Stimulated activated CD4-positive, alpha-beta T cell treated with anti-CD3 and anti-CD28 coated beads, Interleukin-15, amount 100 ng/mL, for 24 hours (primary cell): ENCODE data around the gene KRTAP1-4.
"Not testable (repeated sequence)": the region's sequence is repeated elsewhere in the genome, so short reads cannot be mapped to it uniquely, and the experiment has no call there.

Experiments
- DNase-seq: peaks from one replicate; pipeline ENCODE4 v3.0.0-alpha.2; 2020

The KRTAP1-4 gene, protein sequence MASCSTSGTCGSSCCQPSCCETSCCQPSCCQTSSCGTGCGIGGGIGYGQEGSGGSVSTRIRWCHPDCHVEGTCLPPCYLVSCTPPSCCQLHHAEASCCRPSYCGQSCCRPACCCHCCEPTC

DNA sequence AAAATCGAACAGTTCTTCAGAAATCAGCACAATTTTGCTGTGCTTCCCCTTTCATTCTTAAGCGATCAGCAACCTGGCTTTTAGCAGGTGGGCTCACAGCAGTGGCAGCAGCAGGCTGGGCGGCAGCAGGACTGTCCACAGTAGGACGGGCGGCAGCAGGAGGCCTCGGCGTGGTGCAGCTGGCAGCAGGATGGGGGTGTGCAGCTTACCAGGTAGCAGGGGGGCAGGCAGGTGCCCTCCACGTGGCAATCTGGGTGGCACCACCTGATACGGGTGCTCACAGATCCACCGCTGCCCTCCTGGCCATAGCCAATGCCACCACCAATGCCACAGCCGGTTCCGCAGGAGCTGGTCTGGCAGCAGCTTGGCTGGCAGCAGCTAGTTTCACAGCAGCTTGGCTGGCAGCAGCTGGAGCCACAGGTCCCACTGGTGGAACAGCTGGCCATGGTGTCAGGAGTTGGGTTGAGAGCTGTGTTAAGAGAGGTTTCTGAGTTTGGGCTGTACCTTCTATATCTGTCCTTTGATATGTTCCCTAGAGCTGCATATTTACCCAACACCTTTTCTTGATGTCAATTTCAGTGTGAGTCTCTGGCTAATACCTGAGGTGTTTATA is at the start of gene KRTAP1-4:
Gene KRTAP1-4 (minus strand): TSS at position 563 of the 613 bp plus-strand sequence. CDS start 117 bp downstream, at position 446.
- no peak for DNase-seq

DNA sequence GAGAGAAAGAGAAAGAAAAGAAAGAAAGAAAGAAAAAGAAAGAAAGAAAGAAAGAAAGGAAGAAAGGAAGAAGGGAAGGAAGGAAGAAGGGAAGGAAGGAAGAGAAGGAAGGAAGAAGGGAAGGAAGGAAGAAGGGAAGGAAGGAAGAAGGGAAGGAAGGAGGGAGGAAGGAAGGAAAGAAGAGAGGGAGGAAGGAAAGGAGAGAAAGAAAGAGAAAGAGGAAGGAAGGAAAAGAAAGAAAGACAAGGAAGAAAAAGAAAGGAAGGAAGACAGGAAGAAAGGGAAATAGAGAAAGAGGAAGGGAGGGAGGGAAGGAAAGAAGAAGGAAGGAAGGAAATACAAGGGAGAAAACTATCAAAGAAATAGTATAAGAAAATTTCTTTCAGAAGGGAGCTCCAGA is 46.8 kb upstream of the KRTAP1-4 start:
- DNase-seq: no peak

DNA sequence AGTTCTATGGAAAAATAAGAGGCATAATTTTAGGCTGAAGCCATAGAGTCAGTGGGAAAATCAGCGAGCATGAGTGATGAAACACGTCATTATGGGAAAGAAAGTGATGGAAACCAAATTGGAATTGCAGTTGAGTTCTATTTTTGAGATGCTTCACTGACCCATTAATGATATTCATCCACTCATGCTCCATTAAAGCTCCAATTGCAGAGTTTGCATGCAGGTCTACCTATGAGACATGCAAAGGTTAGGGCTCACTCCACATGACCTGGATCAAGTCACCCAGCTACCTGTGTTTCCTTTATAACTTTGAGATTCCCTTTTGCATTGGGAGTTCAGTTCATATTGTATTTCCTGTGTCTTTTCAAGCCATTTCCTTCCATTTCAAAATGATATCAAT is 43.7 kb upstream of the KRTAP1-4 start:
- DNase-seq: no peak

DNA sequence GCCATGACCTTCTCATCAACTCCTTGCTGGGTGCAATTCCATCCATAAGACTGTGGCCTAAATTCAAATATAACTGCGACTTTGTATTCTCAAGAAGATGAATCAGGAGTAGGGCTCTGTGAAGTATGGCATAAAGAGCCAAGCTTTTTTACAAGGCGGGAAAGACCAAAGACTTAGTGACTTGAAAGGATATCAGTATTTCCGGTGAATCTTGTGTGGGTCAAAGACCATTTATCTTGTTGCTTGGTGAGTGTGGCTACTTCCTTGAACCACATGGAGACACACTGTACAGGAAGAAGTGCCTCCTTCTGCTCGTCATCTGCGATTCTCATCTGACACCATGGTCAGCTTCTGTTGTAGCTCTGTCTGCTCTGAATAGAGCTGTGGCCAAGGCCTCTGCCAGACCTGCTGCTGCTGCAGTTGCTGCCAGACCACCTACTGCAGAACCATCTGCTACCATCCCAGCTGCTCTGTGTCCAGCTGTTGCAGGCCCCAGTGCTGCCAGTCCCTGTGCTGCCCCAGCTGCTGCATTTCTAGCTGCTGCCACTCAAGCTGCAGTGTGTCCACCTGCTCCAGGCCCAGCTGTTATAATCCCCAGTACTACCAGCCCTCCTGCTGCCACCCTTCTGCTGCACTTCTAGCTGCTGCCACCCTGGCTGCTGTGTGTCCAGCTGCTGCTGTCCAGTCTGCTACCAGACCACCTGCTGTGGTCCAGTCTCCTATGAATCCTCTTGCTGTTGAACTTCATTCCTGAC is 41.8 kb upstream of the KRTAP1-4 start:
- DNase-seq: no peak

DNA sequence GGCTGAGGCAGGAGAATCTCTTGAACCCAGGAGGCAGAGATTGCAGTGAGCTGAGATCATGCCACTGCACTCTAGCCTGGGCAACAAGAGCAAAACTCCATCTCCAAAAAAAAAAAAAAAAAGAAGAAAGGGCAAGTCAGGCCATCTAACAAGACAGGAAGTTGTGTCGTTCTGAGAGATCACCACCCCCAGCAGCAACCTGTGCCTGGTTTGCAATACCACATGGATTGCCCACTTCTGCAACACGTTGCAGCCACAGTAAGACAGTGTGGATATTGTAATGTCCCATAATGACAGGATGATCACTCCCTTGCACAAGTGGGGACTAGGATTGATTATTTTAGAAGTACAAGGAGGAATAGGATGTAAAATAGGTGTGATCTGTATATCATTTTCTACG is 39.0 kb upstream of the KRTAP1-4 start:
- DNase-seq: no peak

DNA sequence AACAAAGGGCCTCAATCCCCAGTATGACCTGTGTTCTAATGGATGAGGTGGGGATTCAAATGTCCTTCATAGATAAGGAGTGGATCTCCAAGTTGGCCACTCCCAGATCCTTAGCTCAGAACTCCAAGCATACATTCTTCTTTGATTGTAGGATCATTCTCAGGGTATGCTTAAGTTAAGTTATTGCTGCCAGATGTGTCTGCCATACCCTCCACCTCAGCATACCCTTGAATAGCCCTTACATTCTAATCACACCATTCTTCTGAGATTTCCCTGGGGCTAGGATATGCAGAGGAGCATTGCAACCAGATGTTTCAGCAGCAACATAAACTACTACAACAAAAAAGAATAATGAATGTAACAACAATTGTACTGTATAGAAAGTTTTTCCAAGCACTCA is 37.3 kb upstream of the KRTAP1-4 start:
- DNase-seq: no peak

DNA sequence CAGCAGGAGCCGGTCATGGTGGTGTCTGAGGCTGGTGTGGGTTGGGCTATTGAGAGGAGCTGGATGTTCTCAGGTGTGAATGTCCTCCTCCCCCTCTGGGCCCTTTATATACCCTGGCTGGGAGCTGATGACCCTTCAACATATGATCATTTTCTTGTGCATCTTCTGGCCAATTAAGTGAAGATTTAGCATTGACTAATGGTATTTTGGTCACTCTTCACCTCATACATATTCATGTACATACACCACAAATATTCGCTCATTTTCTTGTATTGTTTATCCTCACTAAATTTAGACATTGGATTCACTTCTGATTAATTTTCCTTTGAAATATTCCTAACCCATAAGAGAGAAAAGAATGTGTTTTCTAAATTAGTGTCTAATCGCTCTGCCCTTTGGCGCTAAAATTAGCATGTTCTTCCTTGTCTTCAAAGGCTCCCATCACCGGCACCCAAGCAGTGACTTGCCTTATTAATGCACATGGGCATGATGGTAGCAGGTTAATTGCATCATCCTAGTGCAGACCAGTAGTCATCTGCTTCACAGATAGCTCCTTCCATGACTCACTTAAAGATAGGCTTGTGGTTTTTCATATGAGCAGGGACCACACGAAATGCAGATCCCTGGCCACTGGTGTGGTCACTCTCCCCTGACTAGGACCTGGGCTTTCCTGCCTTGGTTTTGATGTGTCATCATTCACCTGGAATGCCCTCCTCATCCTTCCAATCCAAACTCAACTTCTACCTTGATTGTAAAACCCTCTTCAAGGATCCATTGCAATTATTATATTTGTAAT is 36.0 kb upstream of the KRTAP1-4 start, which contains the start of gene KRTAP2-4:
Gene KRTAP2-4 (minus strand): TSS at position 51 of the 796 bp plus-strand sequence. CDS start 34 bp downstream, at position 17.
- no peak for DNase-seq

DNA sequence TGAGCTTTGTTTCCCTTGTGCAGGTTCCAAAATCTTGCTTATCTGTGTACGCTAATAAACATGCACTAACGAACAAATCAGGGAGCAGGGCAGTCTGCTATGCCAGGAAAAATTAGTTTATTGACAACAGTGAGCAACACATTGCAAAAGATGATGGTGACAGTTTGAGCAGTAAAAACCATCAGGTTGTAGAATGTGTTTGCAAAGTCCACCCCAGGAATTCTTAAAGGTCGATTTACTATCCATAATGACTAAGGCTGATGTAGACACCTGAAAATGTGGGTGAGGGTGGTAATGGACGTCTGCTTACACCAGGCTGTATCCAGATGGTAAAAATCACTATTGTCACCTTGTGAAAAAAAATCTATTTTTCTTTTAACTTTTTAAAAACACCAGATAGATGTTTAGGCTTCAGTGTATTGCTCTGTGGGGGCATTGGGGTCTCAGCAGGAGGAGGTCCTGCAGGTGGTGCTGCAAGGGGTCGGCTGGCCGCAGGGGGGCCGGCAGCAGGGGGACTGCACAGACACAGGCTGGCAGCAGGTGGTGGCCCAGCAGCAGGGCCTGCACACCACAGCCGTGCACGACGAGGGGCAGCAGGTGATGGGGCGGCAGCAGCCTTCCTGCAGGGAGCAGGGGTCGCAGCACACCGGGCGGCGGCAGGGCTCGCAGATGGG is 35.2 kb upstream of the KRTAP1-4 start:
- DNase-seq: not testable (repeated sequence)

DNA sequence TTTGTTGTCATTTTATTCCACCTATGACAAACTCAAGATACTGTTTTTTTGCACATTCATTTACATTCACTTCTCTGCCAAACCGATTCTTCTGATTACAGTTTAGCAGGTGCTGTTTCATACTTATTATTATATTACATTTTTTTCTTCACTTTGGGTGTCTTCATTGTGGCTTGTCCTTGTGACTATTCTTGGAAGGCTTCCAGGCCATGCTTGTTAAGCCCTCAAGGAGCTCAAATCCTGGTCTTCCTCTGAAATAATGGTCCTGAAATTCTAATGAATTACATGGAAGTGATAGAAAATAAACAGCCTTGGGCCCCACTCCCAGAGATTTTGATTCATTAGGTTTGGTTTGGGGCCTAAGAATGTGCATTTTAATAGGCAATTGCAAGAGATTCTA is 34.3 kb upstream of the KRTAP1-4 start:
- no peak for DNase-seq

DNA sequence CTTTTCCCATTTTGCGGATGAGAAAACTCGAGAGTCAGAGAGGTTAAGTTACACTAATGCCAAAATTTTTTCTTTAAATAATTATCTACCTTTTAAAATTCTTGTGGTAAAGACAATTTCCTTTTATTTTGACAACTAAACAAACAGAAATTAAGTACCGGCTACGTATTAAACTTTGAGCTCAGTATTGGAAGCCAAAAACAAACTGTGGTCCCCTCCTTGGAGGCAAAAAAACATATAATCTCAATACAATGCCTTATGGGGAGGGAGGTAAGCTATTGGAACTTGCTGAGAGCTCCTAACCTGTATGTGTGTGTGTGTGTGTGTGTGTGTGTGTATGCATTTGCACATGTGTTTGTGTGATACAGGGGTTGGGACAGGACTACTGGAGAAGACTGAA is 33.5 kb upstream of the KRTAP1-4 start:
- no peak for DNase-seq

DNA sequence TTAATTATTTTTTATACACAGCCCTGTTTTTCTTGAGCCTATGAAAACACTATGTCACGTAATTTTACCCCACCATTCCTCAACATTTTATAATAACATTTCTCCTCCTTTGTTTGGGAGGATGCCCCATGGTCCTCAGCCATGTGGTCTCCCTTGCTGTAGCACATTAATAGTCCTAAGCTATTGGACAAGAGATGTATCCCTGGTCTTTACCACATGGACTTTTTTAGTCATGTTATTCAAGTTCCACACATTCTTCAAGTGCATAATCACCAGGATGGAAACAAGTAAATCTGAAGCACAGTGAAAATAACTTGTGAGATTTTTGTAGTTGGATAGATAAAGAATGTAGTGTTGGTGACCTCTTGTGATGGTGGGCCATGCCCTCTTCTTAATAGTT is 32.0 kb upstream of the KRTAP1-4 start:
- no peak for DNase-seq

DNA sequence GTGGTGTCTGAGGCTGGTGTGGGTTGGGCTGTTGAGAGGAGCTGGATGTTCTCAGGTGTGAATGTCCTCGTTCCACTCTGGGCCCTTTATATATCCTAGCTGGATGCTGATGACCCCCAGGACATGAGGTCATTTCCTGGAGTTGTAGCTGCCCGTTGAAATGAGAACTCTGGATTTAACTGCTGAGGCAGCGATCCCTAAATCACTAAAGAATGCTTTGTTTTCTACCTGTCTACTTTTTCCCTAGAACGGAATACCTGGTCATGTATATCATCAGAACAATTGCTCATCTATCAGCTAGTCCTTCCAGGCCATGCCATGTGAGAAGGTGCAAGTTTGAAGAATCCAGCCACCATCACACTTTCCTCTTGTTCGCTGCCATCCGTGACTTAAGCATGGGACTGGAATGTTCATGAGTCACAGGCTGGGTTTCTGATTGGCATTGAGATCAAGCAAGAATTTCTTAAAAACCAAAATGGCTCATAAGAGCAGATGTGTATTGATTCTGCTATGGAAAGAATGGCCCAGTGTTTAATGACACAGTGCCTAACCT is 30.1 kb upstream of the KRTAP1-4 start, which contains the start of gene KRTAP2-3:
Gene KRTAP2-3 (minus strand): TSS at position 63 of the 553 bp plus-strand sequence. CDS start 64 bp downstream, outside the sequence.
- no peak for DNase-seq

DNA sequence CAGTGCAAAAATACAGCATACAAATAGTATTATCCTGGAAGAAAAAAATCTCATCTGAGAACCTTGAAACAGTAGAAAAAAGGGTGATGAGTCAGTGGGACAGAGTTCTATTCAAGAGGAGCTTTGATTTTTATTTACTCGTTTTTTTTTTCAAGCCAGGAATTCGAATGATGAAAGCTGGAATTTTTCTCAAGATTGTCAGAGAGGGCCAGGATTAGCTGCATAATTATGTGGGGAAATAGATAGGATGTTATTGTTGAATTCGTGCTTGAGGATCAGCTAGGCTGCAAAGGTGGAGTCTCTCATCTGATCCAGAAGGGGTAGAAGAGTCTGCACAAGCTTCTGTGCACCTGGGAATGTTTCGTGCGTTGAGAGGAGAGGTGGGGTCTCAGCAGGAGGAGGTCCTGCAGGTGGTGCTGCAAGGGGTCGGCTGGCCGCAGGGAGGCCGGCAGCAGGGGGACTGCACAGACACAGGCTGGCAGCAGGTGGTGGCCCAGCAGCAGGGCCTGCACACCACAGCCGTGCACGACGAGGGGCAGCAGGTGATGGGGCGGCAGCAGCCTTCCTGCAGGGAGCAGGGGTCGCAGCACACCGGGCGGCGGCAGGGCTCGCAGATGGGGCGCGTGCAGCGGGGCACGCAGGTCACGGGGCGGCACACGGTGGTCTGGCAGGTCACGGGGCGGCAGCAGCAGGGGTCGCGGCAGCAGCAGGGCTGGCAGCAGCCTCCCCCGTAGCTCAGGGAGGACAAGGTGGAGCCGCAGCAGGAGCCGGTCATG is 29.5 kb upstream of the KRTAP1-4 start:
- not testable (repeated sequence) for DNase-seq

DNA sequence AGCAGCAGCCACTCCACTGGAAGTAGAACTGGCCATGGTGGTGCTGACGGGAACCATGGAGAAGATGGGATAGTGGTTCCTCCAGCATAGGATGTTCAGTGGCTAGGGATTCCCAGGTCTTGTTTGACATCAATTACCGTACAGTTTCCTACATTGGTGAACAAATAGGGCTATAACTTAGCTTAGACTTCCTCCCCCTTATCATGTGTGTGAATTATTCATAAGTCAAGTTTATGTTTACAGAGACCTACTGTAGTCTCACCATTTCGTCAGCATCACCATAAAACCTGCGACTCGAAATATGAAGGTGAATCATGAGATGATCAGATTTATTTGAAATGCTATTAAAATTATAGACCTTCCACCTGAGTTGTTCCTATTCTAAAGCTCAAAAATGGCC is 28.7 kb upstream of the KRTAP1-4 start:
- no peak for DNase-seq

DNA sequence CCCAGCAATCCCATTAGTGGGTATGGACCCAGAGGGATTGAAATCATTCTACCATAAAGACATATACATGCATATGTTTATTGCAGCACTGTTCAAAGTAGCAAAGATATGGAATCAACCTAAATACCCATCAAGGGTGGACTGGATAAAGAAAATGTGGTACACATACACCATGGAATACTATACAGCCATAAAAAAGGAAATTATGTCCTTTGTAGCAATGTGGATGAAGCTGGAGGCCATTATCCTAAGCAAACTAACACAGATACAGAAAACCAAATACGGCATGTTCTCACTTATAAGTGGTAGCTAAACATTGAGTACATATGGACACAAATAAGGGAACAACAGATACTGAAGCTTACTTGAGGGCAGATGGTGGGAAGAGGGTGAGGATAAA is 27.6 kb upstream of the KRTAP1-4 start:
- DNase-seq: no peak

DNA sequence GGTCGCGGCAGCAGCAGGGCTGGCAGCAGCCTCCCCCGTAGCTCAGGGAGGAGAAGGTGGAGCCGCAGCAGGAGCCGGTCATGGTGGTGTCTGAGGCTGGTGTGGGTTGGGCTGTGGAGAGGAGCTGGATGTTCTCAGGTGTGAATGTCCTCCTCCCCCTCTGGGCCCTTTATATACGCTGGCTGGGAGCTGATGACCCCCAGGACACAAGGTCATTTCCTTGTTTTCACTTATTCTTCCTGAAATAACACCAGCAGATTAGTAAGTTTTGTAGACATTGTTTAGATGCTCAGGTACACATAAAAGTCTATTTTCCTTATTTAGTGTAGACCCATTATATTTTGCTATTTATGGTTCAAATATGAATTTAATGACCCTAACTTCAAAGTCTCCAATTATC is 25.1 kb upstream of the KRTAP1-4 start, which contains the start of gene KRTAP2-2:
Gene KRTAP2-2 (minus strand): TSS at position 101 of the 400 bp plus-strand sequence. CDS start 19 bp downstream, at position 82.
- not testable (repeated sequence) for DNase-seq

DNA sequence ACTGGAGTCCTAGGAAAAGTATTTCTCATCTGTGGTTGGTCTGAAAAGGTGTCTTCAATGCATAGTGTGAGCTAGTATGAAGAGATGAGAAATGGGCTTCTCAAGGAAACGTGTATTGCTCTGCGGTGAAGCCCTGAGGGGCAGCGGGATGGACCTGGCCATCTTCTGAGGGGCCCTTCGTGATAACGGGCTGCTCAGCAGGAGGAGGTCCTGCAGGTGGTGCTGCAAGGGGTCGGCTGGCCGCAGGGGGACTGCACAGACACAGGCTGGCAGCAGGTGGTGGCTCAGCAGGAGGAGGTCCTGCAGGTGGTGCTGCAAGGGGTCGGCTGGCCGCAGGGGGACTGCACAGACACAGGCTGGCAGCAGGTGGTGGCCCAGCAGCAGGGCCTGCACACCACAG is 24.6 kb upstream of the KRTAP1-4 start:
- not testable (repeated sequence) for DNase-seq

DNA sequence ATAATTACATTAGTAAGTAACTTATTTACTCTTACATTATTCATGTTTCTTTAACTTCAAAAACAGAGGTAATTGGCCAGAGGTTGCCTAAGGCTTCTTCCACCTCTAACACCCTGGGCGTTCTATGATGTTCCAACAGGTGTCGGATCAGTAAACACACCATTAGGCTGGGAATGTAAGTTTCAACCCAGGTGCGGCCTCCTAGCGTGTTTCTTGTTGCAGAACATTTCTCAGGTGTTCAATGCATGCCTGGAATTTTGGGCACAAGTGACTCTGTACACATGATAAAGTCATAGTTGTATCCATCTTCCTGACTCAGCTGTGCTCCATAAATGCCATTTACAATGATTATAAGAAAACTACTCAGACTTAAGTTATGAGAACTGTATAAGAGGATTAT is 24.0 kb upstream of the KRTAP1-4 start:
- DNase-seq: no peak

DNA sequence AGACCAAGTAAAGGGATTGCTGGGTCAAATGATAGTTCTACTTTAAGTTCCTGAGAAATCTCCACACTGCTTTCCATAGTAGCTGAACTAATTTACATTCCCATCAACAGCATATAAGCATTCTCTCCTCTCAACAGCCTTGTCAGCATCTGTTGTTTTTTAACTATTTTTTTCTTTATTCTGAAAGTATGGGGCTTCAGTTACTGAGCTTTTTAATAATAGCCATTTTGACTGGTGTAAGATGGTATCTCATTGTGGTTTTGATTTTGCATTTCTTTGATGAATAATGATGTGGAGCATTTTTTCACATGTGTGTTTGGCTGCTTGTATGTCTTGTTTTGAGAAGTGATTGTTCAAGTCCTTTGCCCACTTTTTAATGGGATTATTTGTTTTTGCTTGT is 22.6 kb upstream of the KRTAP1-4 start:
- no peak for DNase-seq

DNA sequence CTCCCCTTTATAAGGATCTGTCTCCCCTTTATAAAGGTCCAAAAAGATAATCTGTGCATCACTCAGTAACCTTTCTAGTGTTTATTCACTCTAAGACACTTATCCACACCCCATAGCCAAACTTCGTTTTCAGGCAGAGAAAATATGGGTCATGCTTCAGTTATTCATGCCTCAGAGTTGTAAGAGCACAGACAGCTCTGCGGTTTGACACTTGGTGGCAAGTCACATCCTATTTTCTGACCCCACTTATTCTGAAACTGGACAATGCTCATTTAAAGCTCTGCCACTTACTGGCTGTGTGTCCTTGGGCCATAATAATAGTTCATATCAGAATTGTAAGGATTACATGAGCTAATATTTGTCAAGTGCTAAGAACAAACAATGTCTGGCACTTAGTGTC is 19.1 kb upstream of the KRTAP1-4 start:
- DNase-seq: no peak

DNA sequence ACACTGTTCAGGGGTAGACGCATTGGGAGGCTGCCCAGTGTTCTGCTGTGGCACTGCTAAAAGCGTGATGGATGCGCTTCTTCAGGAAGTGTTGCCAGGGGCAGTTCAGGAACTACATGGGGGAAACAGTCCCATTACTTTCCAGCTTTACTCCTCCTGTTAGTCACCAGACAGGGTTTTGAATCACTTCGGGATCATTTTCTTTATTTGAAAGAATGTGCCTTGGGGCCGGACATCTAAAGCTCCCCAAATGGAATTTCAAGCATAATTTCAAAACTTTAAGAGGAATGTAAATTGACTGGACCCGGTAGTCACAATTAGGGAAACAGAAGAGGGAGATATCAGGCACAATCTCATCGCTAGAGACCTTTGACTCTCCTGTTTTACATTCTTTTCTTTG is 18.4 kb upstream of the KRTAP1-4 start:
- no peak for DNase-seq
